GM21737 (cell line): Measurements from ENCODE around the gene WNT16.
"Not testable (repeated sequence)": the region's sequence is repeated elsewhere in the genome, so short reads cannot be mapped to it uniquely, and the experiment has no call there.

ENCODE experiments used
- ATAC-seq: cut with Tn5 transposase; IDR thresholded peaks from one replicate; pipeline ENCODE4 v1.9.1; 2021; ENCODE audit warnings: mild to moderate bottlenecking, moderate library complexity; ENCODE audit not compliant: unreplicated experiment

Gene WNT16

DNA sequence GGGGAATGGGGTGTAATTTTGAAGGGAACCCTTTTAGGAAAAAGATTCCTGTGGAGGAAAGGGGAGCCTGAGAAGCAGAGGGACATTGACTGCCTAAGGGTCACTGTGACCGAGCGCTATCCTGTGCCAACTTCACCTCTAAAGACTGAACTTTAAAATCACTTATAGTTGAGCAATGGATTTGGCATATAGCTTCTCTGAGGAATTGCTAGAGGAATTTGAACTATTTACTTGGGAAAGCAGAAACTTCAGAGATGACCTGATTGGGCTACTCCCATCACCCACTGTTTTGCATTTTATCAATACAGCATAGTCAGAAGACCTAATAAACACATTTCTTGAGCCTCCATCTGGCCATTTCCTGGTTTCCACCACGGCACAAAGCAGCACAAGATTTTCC is 23.7 kb upstream of the WNT16 start:
- no peak for ATAC-seq

DNA sequence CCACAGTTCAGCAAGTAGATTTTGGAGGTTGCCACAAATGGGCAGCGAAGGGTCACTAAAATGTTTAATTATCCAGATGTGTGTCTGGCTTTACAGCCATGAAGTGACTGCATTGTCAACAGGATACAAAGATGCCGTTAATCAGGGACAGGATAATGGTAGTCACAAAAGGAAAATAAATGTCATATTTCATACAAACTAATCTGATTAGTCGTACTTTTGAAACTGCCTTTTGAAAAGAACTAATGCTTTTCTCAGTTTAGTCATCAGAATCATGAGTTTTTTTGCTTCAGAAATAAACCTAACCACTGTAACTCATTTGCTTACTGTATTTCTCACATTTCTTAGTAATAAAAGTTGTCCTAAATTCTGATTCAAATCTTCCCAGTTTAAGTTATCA is 22.2 kb upstream of the WNT16 start:
- no peak for ATAC-seq

DNA sequence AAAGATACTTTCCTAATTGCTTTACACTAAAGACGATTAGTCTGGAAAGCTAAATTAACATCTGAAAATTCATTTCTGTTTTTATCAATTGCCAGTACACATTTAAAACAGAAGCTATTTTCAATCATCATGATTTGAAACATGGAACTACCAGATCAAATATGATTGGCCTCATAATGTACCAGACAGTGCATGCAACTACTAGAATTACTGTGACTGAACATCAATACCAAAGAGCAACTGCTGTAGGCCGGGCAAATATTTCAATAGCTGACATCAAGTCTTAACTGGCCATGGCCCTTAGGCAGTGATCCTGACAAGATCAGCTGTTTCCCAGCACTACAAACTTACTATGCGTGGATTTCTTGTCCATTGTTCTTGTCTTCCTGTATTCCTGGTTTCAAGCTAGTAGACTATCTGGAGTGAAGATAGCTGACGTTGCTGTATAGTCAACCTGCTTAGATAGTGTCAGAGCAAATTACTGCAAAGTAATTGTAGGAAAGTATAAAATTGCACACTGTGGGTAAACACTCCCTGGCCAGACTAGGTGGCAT is 21.7 kb upstream of the WNT16 start:
- ATAC-seq, result no peak

DNA sequence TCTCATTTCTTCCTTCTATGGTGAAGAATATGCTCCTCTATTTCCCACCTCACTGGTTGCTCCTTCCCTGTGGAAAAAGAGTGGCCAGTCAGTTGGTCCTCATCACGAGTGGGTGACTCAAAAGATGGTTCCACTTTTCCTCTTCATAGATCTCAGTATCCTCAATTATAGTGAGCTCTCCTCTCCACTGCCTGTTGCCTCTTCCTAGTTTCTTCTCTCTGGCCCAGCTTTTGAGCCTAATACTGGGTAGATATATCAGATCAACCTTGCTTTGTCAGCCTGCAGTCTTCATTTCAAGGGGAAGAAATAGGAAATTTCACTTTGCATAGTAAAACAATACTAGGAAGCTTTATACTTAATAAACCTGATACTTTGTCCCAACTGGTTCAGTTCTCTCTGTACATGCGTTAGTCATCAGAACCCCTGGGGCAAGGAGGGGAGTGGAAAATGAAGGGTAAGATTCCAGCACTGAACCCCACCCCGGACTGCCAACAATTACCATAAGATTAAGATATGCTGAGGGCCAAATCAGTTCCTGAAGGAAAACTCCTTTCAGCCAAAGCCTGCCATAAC is 15.5 kb upstream of the WNT16 start:
- ATAC-seq, result peak; percentile 2

DNA sequence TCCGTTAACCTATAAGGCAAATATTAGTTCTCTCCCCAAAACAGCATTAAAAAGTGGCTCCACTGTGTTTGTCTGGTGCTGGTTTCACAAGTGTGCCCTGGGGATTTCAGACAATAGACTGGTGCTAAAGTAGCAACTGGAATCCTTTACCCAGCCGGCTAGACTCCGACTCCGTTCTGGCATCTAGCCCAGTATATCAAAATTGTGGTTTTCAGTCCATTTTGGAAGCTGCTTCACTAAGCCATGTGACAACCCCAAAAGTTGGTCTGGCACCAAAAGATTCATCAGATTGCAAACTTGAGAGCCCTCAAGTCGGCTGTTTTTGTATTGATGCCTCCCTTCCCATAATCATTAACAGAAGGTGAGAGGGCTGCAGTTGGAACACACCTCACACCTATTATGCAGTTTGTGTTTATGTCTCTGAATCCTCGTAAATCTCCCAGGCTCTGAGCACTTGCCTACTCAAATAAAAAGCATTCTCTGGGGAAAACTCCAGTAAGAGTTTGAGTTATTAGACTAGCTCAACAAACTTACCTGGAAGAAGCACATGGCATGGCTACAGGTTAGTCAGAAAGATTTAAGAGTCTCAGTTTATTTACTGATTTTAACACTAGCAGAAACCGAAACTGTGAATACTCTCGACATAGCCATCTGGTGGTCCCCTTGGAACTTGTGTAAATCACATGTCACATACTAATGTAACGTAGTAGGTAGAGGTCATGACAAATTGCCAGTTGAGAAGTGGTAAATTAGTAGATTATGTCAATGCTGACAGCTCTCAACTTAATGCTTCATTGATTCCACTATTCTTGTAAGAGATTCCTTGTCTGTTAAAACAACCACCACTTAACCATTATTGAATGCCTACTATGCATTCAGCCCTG is 14.8 kb upstream of the WNT16 start:
- ATAC-seq, result peak; percentile 93

DNA sequence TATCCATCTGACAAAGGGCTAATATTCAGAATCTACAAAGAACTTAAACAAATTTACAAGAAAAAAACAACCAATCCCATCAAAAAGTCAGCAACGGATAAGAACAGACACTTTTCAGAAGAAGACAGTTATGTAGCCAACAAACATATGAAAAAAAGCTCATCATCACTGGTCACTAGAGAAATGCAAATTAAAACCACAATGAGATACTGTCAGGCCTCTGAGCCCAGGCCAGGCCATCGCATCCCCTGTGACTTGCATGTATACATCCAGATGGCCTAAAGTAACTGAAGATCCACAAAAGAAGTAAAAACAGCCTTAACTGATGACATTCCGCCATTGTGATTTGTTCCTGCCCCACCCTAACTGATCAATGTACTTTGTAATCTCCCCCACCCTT is 13.6 kb upstream of the WNT16 start:
- not testable (repeated sequence) for ATAC-seq

DNA sequence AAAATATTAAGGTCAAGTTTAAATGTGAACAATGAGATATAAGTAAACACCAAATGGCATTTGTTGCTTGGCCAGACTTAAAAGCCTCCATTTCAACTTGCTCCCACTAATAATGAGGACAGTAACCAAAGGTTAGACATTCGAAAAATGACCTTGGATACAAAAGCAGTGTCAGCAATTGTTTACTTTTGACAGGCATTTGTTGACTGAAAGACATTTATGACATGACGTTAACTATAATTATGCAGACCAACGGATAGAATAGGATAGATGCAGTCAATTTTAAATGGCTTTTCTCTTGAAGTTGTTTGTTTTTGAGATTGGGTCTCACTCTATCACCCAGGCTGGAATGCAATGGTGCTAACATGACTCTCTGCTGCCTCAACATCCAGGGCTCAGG is 6.3 kb upstream of the WNT16 start:
- no peak for ATAC-seq

DNA sequence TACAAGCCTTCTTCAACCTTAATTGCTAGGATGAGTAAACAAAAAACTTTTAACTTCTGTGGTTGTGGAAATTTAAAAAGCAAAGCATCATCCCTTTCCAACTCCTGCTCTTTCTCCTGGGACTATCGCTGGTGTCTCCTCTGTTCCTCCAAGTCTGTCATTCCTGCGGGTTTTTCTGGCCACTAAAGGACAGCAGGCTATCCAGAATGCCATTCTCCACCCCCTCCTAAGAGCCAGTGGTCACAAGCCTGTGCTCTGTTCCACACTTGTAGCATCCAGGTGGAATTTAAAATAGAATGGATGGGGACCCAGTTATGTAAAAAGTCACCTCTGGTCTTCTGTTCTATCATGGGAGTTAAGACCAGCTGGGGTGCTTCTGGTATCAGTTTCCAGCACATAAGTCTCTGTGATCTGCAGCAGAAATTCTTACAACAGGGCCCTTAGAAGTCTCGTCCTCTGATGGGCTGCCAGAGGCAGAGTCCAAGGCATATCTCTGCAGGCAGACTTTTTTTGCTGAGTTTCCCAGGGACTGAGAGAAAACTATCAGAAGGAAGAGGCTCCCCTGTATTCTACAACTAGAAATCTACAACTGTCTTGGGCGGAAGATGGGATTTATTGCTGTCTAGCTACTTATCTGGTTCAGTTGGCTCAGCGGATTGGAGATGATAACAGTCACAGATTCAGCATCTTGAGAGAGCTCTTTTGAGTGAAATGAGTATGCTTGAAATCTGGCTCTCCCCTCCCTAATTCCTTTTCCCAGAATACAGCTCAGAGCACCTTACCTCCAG is 5.1 kb upstream of the WNT16 start:
- ATAC-seq, result no peak

DNA sequence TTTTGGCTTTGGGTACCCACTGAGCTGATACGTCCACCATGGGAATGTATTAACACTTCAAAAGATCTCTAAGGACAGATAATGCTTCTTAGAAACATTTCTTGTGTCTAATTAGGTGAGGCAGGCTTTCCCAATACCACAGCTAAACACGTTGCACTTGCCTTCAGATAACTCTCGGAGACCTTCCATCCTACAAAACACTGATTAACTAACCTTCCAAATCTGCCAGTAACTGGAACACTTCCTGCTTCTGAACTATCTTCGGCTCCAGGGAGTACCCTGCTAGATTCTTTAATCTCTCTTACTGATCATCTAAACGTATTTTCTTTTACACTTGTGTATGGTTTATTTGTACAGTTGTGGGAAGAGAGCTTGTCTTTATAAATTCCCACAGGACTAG is 1.1 kb upstream of the WNT16 start:
- no peak for ATAC-seq

DNA sequence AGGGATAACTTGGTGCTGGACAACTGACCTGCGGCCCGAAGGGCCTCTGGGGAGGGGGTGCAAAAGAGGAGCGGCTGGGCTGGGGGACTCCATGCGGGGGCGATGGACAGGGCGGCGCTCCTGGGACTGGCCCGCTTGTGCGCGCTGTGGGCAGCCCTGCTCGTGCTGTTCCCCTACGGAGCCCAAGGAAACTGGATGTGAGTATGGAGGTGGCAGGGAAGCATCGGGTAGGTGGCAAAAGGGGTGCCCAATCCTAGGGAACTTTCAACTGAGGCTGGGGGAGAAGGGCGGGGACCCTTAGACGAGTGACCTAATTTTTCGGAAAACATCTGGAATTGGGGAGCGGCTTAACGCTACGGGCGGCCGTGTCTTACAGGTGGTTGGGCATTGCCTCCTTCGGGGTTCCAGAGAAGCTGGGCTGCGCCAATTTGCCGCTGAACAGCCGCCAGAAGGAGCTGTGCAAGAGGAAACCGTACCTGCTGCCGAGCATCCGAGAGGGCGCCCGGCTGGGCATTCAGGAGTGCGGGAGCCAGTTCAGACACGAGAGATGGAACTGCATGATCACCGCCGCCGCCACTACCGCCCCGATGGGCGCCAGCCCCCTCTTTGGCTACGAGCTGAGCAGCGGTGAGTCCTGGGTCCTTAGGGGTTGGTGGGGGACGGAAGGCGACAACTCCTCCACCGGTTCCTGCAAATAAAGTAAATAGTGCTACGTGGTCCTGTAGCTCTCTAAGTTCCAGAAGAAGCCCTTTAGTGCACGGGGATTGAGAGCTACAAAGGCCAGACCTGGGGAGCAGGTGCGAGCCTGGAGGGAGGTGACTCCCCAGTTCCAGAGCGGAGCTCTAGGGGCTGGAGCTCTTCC is 622 bp downstream of the WNT16 start:
- no peak for ATAC-seq

DNA sequence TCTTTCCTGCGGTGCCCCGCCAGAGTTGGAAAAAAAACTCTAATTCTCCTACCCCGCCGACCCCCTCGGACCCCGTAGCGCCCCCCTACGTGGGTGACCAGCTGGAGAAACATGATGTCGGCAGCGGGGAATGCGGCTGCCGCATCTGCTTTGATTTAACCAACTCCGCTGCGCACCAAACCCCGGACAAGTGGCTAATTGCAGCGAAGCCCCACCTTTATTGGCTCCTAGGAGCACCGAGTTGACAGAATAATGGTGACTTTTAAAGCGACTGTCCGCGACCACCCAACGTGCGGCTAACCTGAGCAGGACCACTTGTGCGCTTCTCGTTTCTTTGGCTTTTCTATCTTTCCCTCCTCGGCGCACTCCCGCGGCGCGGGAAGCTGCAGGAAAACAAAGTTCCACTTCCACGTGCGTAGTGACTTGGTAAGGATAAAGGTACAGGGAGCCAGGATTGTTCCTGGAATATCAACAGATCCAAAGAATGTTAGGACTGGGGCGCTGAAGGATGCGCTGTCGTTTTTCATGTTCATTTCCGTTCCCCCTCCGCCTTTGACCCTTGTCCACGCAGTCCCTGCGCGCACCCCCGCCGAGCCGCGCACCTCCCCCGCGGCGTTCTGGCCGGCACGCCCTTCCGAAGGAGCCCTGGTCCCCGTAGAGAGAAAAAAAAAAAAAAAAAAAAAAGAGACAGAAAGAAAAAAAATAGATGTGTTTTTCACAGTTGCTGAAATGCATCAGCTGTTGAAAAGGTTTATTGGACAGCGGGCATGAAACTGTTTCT is 1.4 kb downstream of the WNT16 start:
- ATAC-seq, result no peak

DNA sequence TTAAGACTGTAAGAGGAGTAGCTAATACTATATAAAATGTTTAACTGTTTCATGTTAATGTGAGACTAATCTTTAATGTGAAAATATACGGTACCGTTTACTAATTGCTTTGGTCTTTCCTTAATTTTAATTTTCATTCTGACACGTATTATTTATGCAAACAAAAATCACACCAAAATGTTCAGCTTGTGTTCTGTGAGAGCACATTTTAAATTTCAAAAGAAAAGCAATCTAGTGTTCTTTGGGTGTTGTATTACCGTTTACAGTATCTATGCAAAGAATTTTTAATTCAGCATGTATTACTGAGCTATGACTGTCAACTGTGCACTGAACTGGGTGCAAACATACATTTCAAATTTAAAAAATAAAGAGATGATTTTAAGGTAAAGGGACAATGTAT is 2.2 kb downstream of the WNT16 start:
- no peak for ATAC-seq

DNA sequence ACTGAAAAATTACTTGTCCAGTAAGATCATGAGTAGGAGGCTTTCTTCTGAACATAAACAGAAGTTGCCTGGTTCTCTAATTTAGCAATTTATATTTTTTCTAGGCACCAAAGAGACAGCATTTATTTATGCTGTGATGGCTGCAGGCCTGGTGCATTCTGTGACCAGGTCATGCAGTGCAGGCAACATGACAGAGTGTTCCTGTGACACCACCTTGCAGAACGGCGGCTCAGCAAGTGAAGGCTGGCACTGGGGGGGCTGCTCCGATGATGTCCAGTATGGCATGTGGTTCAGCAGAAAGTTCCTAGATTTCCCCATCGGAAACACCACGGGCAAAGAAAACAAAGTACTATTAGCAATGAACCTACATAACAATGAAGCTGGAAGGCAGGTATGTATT is 2.8 kb downstream of the WNT16 start:
- ATAC-seq, result no peak

DNA sequence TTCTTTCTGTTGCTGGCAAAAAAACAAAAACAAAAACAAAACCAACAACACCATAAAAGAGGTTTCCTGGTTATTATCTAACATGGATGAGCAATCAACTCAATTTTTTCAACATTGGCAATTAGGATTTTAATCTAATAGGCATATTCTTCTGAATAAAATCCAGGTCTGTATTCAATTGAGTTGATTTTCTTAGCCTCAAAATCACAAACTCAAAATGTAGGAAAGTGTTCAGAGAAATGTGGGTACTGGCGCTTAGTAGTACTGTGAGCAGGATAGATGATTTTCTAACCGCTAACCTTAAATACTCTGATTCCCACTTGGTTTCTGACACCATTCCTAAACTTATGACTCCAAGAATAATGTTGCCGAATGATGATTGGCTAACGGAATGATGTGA is 5.6 kb downstream of the WNT16 start:
- no peak for ATAC-seq

DNA sequence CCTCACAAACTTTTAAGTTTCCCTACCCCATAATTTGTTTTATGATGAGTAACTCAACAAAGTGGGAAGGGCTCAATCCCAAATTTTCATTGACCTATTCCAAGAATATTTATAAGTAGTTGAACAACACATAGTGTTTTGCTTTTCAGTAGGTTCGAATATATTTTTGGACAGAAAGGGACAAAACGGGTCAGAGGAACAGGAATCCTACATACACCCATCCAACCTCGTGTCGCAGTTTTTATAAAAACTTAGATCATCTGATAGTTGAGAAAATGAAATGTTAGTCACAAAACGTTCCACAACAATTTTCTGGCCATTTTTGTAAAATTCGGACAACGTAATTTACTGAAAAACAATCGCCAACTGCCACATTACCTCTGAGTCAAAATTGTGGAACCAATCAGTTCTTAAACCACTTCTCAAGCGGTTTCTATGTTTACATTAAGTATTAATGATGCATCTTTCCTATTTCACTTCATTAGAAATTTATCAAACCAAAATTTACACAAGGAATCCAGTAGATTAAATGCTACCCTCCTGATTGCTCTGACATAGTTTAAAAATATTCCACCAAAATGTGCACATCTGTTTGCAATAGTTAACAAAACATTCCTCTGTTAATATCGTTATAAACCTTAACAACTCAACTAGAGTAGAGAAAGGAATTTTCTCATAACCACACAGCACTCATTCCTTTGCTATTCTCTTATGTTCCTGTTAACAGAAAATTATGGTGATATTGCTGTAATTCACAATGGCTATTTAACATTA is 6.3 kb downstream of the WNT16 start:
- no peak for ATAC-seq

DNA sequence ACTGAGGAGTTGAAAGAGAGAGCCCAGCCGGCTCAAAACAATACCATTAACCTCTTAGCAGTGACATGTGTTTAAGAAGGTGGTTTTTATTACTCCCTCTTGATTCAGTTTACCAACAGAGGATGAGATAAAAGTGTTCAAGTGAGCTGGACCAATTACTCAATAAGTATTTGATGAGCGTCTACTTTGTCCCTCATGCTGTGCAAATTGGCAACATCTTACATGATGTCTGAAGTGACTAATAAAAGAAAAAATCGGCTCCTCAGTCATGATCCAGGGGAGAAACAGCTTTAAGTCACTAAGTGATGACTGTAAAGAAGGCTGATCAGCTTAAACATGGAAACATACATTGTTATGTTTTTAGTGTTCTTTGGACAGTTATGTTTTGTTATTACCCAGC is 7.8 kb downstream of the WNT16 start:
- no peak for ATAC-seq

DNA sequence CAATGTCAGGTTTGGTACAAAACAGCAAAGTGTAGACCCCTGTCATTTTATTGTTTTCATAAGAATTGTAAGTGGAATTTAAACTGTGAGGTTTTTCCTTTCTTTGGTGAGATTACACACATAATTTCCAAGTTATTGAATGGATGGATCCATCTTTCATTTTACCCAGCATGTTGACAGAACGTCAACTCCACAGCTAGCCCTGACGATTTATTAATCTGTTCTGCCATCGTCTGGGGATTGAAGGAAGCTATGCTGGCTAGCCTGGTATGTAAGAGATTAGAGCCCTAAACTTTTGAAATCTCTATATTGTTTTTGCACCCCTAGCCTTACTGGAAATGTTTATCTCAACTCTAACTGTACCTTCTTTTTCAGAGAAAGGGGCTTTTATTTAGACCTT is 8.6 kb downstream of the WNT16 start:
- peak; percentile 56 for ATAC-seq

DNA sequence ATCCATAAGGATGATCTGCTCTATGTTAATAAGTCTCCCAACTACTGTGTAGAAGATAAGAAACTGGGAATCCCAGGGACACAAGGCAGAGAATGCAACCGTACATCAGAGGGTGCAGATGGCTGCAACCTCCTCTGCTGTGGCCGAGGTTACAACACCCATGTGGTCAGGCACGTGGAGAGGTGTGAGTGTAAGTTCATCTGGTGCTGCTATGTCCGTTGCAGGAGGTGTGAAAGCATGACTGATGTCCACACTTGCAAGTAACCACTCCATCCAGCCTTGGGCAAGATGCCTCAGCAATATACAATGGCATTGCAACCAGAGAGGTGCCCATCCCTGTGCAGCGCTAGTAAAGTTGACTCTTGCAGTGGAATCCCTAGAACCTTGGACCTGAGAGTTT is 10.3 kb downstream of the WNT16 start:
- no peak for ATAC-seq

DNA sequence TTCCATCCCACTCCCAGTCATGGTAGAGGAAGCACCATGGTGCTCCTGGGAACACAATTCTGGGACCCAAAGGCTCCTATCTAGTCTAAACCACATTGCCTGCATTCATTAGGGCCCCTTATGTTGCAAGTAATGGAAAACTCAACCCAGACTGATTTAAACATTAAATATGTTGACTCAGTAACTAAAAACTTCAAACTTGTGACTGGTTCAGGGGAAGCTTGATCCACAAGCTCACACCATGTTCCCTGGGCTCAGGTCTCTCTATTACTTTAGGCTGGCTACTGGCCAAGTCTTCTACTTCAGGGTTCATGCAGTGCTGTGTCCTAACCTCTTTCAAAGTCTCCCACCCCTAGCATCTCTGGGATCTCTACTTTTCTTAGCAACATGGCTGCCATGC is 13.1 kb downstream of the WNT16 start:
- no peak for ATAC-seq
